NOMO-1 treated with DMSO at 0.1 percent for 48 hours (cell line): ENCODE measurements around the gene S100A4.

Source experiments
- DNase-seq: peaks from one replicate; lab custom pipeline; 2025; ENCODE audit not compliant: unreplicated experiment; lab: John Stamatoyannopoulos, UW

The S100A4 gene

GRCh38 chr1:153513023-153513422, 32.6 kb downstream of the S100A4 start:
- no peak for DNase-seq

GRCh38 chr1:153510984-153511410, 34.6 kb downstream of the S100A4 start:
- peak; percentile 74 for DNase-seq

- peak; percentile 61 for DNase-seq
These were observed 35.8 kb downstream of the S100A4 start for GRCh38 chr1:153509729-153510354.

GRCh38 chr1:153509036-153509435, 36.6 kb downstream of the S100A4 start:
- no peak for DNase-seq

GRCh38 chr1:153507926-153508583, 37.6 kb downstream of the S100A4 start:
- no peak for DNase-seq

- DNase-seq = no peak
These were observed 38.7 kb downstream of the S100A4 start for GRCh38 chr1:153506831-153507413.

GRCh38 chr1:153506386-153506785, 39.2 kb downstream of the S100A4 start:
- no peak for DNase-seq

GRCh38 chr1:153505576-153505975, 40.0 kb downstream of the S100A4 start:
- DNase-seq = no peak

- DNase-seq = no peak
These were observed 41.8 kb downstream of the S100A4 start for GRCh38 chr1:153503766-153504165.

- no peak for DNase-seq
These were observed 46.9 kb downstream of the S100A4 start for GRCh38 chr1:153498746-153499145.

- no peak for DNase-seq
These were observed 50.1 kb downstream of the S100A4 start for GRCh38 chr1:153495536-153495935.

GRCh38 chr1:153494976-153495535, 50.5 kb downstream of the S100A4 start:
- DNase-seq = peak; percentile 54
